Limb (tissue), 2 donors: ENCODE data around the gene RNF182.
A peak's percentile ranks its signal among the peaks of the same experiment; 100 is the strongest.
"Not testable (repeated sequence)": the region's sequence is repeated elsewhere in the genome, so short reads cannot be mapped to it uniquely, and the experiment has no call there.

Experiments used
- DNase-seq, 2 donors: peaks; one replicate each; pipeline ENCODE4 v3.0.0-alpha.2; 2016; ENCODE audit errors: extremely low spot score in 2 of 2

RNF182 gene, protein sequence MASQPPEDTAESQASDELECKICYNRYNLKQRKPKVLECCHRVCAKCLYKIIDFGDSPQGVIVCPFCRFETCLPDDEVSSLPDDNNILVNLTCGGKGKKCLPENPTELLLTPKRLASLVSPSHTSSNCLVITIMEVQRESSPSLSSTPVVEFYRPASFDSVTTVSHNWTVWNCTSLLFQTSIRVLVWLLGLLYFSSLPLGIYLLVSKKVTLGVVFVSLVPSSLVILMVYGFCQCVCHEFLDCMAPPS

DNA sequence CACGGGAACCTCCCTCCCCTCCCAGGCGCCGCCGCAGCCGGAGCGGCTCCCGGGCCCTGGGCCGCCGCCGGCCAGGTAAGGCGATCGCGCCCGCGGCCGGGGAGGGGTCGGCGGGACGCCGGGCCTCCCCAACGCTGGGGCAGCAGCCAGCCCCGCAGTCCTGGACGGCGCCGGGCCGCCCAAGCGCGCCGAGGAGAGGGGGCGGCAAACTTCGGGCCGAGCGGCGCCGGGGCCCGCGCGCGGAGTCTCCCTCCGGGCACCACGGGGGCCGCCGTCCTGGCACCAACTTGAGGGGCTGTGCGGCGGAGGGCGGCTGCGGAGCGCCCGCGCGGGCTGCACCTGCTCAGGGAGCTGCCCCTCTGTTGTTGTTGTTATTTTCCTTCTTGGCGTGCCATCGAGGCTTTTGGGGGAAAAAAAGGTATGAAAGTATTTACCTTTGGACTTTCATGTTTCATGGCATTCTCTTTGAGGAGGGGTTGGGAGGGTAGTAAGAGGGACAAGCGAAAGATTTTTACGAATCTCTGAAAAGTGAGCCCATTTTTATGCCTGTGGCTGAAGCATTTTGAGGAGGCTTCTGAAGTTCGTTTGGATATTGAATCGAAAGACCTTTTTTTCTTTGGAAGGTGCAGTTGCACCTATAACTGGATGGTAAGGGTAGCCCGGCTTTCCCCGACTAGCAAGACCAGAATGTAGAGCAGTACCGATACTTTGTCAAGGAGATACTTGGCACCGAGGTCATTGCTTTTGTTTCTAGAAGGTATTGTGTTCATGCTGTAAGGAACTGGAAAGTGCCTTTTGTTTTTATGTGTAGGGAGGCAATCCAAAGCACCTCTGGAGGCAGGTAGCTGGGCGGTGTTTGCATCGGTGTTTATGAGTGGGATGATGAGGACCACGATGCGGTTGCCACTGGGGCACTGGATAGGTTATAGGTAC lies at the start of gene RNF182:
Gene RNF182, plus strand, starts transcription at position 4 of the 933 bp plus-strand sequence. CDS start 52,168 bp downstream, outside the sequence.
- DNase-seq = peak in 1 of 2 donors; percentile 32

DNA sequence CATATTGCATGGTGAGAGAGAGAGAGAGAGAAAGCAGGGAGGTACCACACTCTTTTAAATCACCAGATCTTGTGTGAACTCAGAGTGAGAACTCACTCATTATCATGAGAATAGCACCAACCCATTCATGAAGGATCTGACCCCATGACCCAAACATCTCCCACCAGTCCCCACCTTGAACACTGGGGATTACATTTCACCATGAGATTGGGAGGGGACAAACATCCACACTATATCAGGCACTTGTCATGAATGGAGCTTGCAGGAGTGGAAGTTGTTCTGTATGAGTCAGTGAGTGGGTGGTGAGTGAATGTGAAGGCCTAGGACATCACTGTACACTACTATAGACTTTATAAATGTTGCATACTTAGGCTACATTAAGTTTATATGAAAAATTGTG lies 47.7 kb upstream of the RNF182 start:
- no peak for DNase-seq

DNA sequence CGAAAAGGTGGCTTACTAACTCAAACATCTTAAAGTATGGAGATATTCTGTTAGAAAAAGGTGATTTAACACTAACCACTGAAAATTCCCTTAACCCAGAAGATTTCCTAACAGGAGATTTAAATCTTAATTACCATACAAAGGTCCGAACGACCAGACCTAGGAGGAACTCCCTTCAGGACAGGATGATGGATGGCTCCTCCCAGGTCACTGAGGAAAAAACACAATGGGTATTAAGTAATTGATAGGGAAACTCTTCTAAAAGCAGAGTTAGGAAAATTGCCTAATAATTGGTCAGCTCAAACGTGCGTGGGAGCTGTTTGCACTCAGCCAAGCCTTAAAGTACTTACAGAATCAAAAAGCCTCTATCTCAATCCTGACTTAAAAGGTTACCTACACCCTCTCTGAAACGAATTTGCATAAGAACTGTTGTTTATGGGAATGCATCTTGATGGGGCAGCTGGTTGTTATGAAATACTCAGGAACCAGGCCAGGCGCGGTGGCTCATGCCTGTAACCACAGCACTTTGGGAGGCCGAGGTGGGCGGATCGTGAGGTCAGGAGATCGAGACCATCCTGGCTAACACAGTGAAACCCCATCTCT lies 44.6 kb upstream of the RNF182 start:
- not testable (repeated sequence) for DNase-seq

DNA sequence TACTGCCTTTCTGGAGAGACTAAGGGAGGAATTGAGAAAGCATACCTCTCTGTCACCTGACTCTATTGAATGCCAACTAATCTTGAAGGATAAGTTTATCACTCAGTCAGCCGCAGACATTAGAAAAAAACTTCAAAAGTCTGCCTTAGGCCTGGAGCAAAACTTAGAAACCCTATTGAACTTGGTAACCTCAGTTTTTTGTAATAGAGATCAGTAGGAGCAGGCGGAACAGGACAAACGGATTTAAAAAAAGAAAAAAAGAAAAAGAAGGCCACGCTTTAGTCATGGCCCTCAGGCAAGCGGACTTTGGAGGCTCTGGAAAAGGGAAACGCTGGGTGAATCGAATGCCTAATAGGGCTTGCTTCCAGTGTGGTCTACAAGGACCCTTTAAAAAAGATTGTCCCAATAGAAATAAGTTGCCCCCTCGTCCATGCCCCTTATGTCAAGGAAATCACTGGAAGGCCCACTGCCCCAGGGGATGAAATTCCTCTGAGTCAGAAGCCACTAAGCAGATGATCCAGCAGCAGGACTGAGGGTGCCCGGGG lies 43.1 kb upstream of the RNF182 start:
- no peak for DNase-seq

DNA sequence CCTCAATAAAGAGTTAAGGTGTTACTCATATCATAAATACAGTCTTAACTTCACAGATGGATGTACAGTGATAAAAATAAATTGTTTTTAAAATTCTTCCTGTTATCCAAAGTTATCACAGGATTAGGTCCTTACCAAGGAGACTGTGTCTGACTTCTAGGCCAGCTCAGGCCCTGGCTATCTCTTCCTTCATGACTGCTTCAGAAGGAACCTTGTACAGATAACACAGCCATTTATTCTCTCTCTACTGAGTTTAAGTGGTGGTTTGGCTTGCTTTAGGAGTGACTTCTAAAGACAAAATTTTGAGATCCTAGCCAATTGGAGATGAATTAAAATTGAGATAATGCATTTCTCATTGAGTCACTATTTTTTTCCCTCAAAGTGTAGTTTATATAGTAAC lies 40.8 kb upstream of the RNF182 start:
- no peak for DNase-seq

DNA sequence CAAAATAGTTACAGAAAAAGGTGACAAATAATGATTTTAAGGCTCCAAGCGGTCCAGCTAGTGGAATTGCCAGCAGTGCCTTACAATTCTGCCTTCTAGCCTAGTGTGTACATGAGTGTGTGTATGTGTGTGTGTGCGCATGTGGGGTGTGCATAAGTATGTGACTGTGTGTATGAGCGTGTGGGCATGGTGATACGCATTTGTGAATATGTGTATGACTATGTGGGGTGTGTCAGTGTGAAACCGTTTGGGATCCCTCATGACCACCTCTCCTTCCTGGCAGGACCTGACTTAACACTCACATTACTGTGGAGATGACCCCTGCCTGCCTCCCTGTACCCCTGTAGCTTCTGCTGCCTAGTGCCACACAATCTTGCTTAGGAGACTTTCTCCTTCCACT lies 40.4 kb upstream of the RNF182 start:
- DNase-seq = no peak

DNA sequence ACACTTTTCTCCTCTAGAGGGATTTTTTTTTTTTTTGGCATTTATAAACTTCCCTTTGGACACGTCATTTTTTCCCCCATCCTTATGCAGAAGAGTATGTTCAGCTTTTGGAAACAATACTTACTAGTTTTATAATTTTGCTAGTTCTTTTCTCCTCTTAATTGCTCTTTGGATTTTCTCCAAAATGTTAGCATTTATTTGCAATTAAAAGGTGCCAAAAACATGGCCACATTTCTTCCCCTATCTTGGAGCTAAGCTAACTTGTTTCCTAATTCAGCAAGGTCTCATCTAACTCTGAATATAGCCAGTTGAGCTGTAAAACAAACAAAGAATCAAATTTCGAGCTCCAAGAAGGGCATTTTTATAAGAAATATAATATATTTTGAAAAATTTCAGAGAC lies 39.2 kb upstream of the RNF182 start:
- DNase-seq = no peak

DNA sequence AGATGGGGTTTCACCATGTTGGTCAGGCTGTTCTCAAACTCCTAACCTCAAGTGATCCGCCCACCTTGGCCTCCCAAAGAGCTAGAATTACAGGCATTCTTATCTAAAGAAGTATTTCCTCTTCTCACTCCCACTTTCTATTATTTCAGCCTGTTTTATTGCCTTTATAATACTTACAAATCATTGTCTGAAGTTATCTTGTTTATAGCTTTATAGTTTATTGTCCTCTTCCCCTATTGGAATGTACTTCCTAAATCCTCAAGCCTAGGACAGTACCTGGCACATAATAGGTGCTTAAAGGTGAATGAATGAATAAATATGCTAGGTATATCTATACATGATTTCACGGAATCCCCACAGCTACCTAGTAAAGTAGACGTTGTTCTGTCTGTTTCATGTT lies 37.8 kb upstream of the RNF182 start:
- no peak for DNase-seq

DNA sequence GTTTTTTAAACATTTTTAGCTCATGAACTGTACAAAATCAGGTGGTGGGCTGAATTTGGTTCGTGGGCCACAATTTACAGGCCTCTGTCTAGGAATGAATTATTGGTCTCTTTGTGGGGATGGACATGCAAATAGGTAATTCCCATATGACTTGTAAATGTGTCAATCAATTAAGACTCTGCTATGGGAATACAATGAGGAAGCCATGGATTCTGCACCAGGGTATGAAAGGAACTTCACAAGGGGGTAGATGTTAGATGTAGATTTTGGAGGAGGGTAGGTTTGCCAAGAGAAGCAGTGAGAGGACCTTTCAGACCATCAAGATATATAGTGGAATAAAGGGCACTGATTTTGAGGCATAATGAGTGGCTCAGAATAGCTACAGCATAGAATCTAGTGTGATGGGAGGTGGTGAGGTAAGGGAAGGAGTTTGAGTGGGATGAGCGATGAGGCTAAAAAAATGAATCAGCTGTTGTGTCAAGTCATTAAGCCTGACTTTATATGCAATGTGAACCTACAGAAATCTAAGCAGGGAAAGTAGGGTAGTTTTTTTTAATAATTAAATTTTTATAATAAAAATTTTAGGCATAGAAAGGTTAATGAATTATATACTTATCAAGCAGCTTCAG lies 32.6 kb upstream of the RNF182 start:
- DNase-seq = no peak

DNA sequence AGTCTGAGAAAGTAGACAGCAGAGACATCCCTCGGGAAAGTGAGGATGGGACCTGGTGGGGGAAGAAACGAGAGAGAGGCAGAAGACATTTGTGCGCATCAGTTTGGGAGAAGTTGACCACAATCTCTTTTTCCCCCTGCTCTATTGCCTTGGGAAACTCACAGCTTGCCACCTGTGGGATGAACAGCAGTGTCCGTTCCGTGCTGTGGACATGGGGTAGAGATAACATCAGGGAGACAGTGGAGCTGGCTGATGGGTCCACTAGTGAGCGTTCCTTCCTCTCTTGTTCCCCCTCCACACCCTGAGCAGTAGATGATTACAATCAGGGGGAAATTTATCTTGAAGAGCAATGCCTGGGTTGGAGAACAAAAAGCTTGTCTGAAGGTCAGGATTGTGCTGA lies 21.8 kb upstream of the RNF182 start:
- DNase-seq = no peak

DNA sequence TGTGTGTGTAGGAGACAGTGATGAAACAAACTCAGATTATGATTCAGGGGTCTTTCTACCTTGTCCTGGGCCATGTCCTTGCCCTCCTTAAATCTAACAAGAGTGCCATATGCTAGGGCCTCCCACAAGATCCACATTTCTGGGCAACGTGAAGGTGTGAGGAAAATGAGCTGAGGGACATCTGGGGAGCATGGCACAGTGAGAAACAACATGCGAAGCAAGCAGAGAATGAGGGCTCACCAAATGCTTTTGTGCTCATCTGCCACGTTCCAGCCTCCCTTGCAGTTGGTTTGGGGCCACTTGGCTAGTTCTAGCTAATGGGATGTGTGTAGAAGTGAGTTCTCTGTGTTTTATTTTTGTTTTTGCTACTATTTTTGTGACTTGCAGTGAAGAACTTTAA lies 21.4 kb upstream of the RNF182 start:
- no peak for DNase-seq

DNA sequence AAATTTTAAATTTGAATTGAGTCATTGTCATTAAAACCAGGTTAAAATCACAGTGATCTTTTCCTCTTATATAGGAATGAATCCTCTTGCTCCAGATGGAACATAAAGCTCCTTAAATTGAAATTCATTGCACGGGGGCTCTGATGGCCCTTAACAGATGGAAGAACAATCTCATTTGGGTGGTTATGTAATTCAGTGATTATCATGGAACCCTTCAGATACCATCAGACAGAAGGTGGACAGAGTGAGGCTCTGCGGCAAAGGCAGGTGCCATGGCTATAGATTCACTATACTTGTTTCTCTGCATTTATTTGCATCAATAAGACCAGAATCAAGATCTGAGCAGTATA lies 17.8 kb upstream of the RNF182 start:
- no peak for DNase-seq

DNA sequence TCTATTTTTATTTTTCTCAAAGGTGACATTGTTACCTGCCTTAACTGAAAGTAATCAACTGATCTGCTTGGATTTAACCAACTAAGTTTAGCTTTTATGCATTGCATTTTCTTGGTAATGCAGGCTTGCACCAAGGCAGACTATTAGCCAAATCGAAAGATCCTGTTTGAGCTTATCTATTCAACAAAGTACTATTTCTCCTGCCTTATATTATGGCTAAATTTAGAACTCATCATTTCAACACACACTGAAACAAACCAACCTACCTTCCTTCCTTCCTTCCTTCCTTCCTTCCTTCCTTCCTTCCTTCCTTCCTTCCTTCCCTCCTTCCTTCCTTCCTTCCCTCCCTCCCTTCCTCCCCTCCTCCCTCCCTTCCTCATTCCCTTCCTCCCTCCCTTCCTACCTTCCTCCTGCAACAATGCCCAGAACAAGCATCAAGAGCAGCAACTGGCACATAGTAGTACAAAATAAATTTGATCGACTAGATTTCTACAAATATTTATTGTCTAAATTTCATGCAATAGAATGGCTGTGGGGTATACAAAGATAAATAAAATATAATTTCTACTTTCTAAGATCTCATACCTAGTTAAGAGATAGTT lies 17.0 kb upstream of the RNF182 start:
- no peak for DNase-seq

DNA sequence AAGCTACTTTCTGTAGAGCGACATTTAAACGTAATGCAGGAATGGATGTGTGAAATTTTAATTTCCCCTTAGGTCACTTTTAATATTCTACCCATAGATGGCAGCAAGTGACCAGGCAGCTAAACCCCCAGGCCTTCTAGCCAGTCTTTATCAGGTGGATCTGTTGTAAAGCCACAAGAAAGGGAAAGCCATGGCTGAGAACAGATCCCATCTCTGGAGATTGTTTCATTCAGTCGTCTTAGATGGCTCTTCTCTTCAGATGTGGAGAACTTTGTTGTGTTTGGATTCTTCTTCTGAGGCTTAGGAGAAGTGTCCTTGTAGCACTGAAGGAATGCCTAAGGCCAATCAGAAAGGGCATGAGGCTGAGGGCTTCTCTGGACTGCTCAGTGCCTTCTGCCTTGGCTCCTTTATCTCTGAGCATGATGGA lies 15.8 kb upstream of the RNF182 start:
- peak; percentile 53 to 78 for DNase-seq

DNA sequence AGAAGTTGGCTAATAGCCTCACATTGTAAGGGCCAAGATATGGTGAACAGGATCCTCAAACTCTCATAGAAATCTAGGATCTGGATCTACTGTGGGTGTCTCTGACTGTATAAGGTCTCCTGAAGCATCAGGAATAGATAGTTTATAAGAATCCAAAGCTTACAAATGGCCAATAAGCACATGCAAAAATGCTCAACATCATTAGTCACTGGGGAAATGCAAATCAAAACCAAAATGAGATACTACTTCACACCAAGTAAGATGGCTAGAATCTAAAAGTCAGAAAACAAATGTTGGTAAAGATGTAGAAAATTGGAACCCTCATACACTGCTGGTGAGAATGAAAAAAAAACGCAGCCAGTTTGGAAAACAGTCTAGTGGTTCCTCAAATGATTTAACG lies 14.3 kb upstream of the RNF182 start:
- no peak for DNase-seq

DNA sequence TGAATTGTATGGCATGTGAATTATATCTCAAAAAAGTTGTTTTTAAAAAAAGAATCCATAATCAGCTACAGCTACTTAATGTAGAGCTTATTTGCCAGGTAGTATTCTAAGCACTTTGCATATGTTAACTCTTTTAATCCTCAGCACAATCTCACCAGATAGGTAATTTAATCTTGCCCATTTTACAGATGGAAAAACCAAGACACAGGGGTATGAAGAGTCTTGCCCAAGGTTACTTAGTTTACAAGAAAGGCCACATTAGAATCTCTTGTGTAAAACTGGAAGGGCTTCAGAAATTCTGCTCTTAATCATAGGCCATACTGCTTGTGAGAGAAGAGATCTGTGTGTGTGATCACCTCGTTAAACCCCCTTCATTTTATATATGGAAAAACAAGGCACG lies 13.4 kb upstream of the RNF182 start:
- DNase-seq = no peak

DNA sequence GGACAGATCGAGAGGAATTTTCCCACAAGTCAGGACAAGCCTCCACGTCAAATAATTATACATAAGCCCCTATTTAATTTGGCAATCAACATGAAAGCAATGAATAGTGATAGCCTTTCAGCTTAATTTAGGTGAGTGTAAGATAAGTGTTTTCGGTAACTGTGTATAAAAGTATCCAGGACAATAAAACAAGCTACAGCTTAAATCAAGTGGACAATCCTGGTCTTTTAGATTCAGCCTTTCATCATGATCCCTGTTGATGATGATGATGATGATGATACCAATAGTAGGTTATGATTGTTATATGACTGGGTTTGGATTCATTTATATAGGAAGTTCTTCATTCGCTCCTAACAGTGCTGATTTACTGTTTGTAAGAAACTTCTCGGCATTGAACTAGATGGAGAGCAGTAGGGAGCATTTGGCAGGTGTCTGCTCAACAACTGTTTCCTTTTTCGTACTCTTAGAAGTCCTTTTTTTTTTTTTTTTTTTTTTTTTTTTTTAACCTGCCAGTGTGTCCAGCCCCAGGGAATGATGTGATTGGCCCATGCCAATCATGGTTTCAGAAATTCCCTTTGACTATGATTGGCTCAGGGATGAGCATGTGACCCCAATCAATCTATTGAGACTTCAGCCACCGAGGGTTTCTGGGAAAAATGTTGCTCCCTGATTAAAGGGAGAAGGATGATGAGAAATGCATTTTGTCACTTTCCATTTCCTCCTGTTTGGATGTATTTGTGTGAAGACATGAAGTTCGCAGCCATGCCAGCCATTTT lies 11.3 kb upstream of the RNF182 start:
- no peak for DNase-seq

DNA sequence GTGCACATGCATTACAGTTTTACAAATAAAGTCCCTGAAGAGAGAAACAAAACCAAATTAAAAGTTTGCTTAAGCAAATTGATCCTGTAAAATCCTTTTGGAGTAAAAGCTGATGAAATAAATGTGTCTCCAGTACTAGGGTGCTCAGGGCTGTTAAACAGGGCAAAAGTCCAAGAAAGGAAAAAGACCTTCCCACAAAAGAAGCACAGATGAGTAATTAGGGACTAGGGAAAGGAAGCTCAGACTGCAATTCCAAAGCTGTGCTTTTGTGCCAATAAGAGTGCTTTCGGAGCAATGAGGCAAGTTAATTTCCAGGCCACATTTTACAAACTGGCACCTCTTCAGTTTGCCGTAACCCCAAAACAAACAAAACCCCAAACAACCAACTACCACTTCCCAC lies 10.4 kb upstream of the RNF182 start:
- no peak for DNase-seq

DNA sequence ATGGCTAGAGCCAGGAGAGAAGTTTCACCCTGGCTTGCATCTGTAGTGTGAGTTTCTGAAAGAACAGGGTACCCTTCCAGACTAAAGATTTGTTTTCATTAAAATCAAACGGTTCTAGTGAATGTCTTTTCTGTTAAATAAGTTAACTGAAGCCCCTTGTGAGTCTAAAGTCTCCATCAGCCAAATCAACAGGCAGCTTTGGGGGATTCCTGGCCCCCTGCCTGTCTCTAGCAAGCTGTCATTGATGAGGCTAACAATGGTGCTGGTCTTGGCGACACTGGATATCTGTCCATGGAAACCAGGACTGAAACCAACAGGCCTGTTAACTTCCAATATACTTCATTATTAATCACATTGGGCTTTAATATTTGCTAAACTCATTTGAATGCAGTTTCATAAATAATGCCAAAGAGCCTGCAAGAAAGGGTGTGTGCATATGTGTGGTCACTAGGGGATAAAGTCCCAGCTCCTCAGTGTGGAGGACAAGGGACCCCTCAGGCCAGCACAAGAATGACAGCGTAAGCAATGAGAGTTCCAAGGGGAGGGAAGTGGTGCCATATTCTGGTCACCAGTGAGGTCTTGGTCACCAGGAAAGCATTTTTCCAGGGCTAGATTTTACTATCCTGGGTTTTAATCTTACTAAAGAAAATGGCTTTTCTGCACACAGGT lies 9.1 kb upstream of the RNF182 start:
- DNase-seq = no peak
